Vagina (tissue), 2 donors: ENCODE measurements around the gene PCDHGC5. TPM values are rescaled to one million over a fixed set of nuclear protein-coding genes. Genes with fewer than 3 reads are reported as not detected.
A peak's percentile ranks its signal among the peaks of the same experiment; 100 is the strongest.

ENCODE experiments used
- DNase-seq, 2 donors: peaks; one replicate each; pipeline ENCODE4 v3.0.0-alpha.2; 2017; ENCODE audit errors: extremely low spot score in 2 of 2
- H3K27ac ChIP-seq: fragments of 200-600 bp; sonication (generic); one replicate; pipeline ENCODE4 v1.5.1; 2019
- H3K27me3 ChIP-seq: fragments of 200-600 bp; sonication (generic); one replicate; pipeline ENCODE4 v1.5.1; 2019
- H3K36me3 ChIP-seq, 2 donors: fragments of 200-600 bp; sonication (generic); one replicate each; pipeline ENCODE4 v1.5.1; 2017 to 2019
- H3K4me1 ChIP-seq: fragments of 200-600 bp; sonication (generic); one replicate; pipeline ENCODE4 v1.5.1; 2019
- H3K4me3 ChIP-seq, 2 donors: fragments of 200-600 bp; sonication (generic); 1 replicate in 1 of 2; 2 replicates in 1 of 2; pipeline ENCODE4 v1.5.1; 2016 to 2019
- H3K9me3 ChIP-seq: fragments of 200-600 bp; sonication (generic); one replicate; pipeline ENCODE4 v1.5.1; 2019
- CTCF ChIP-seq, 3 experiments: fragments of 450-650 bp in 2 of 3; fragments of 200-600 bp in 1 of 3; sonication (generic) in 1 of 3; IDR thresholded peaks; one replicate each; pipeline ENCODE4 v1.5.1; 2017 to 2019; ENCODE audit warnings: antibody characterized with exemption in 3 of 3, mild to moderate bottlenecking in 2 of 3, moderate library complexity in 2 of 3
- POLR2A ChIP-seq, 2 donors: fragments of 450-650 bp; IDR thresholded peaks; one replicate each; pipeline ENCODE4 v1.6.1; 2017; ENCODE audit warnings: antibody characterized with exemption in 2 of 2, mild to moderate bottlenecking in 2 of 2, moderate library complexity in 2 of 2
- POLR2AphosphoS5 ChIP-seq, 2 donors: sonication (generic); formaldehyde crosslinking; IDR thresholded peaks; one replicate each; pipeline ENCODE4 v1.9.0; 2017; ENCODE audit warnings: antibody characterized with exemption in 2 of 2, mild to moderate bottlenecking in 2 of 2, low read depth in 1 of 2; ENCODE audit not compliant: insufficient read depth in 1 of 2
- intact Hi-C: fragments of 100-400 bp; cut with DNase I; formaldehyde crosslinking; loops from one replicate; pipeline ENCODE4 v1.15.1; 2023
- total RNA-seq: library from RNA; depleted of rRNA; stranded (reverse); fragments of >200 nt; gene quantifications from one replicate; pipeline ENCODE4 v1.2.3, GENCODE V29; 2016

The PCDHGC5 gene
- total RNA-seq, 1 donor from 2014 or later = 3.4 TPM

GRCh38 chr5:141508440-141508797, 19.5 kb downstream of the PCDHGC5 start:
- Histone ChIP-seq H3K27me3 (no peaks in the 10 kb centered on the region), H3K4me3 (peak overlapping the region; percentile 34 to 42), H3K4me1 (peaks cover 57% of the 10 kb centered on the region), H3K36me3 (peaks cover 3 to 18% of the 10 kb centered on the region in 2 donors), H3K27ac (peak overlapping the region; percentile 94), H3K9me3 (no peaks in the 10 kb centered on the region)
- intact Hi-C loops = no loop called here
- TF ChIP-seq CTCF (IDR thresholded peaks at IDR 0.05) (no peak), POLR2A (IDR thresholded peaks at IDR 0.05) (no peak), POLR2AphosphoS5 (IDR thresholded peaks at IDR 0.05; ENCODE audit: insufficient read depth in 1 of 2, low read depth in 1 of 2) (no peak)
- DNase-seq = no peak

GRCh38 chr5:141508798-141509611, 20.1 kb downstream of the PCDHGC5 start:
- Histone ChIP-seq H3K27me3 (no peaks in the 10 kb centered on the region), H3K4me3 (peak overlapping the region; percentile 34 to 42), H3K36me3 (peaks cover 3 to 18% of the 10 kb centered on the region in 2 donors), H3K4me1 (peaks cover 63% of the 10 kb centered on the region), H3K27ac (peak overlapping the region; percentile 94), H3K9me3 (no peaks in the 10 kb centered on the region)
- intact Hi-C loops = no loop called here
- TF ChIP-seq POLR2AphosphoS5 (IDR thresholded peaks at IDR 0.05; ENCODE audit: insufficient read depth in 1 of 2, low read depth in 1 of 2) (peak; percentile 27 to 86), CTCF (IDR thresholded peaks at IDR 0.05) (no peak), POLR2A (IDR thresholded peaks at IDR 0.05) (peak in 1 of 2 donors; percentile 54)
- no peak for DNase-seq

GRCh38 chr5:141510160-141510559, 21.3 kb downstream of the PCDHGC5 start:
- Histone ChIP-seq H3K4me3 (no peak overlapping the region), H3K9me3 (no peaks in the 10 kb centered on the region), H3K36me3 (peaks cover 3 to 15% of the 10 kb centered on the region in 2 donors), H3K27ac (peak overlapping the region; percentile 94), H3K27me3 (no peaks in the 10 kb centered on the region), H3K4me1 (peaks cover 74% of the 10 kb centered on the region)
- intact Hi-C loops = no loop called here
- DNase-seq = no peak
- TF ChIP-seq POLR2AphosphoS5 (IDR thresholded peaks at IDR 0.05; ENCODE audit: insufficient read depth in 1 of 2, low read depth in 1 of 2) (no peak), CTCF (IDR thresholded peaks at IDR 0.05) (no peak), POLR2A (IDR thresholded peaks at IDR 0.05) (no peak)

GRCh38 chr5:141510850-141511601, 22.1 kb downstream of the PCDHGC5 start:
- intact Hi-C loops = no loop called here
- no peak for TF ChIP-seq CTCF (IDR thresholded peaks at IDR 0.05)
- TF ChIP-seq POLR2AphosphoS5 (IDR thresholded peaks at IDR 0.05; ENCODE audit: insufficient read depth in 1 of 2, low read depth in 1 of 2) = no peak
- no peak for TF ChIP-seq POLR2A (IDR thresholded peaks at IDR 0.05)
- peaks cover 83% of the 10 kb centered on the region for H3K4me1 ChIP-seq
- H3K27ac ChIP-seq = peak overlapping the region; percentile 94
- H3K4me3 ChIP-seq = no peak overlapping the region
- no peaks in the 10 kb centered on the region for H3K9me3 ChIP-seq
- H3K36me3 ChIP-seq = peaks cover 3 to 12% of the 10 kb centered on the region in 2 donors
- DNase-seq = peak in 1 of 2 donors; percentile 86
- no peaks in the 10 kb centered on the region for H3K27me3 ChIP-seq
